Measurements from ENCODE around the gene SMARCC1. TPM values are rescaled to one million over a fixed set of nuclear protein-coding genes. Genes with fewer than 3 reads are reported as not detected.

The SMARCC1 gene
- total RNA-seq, 1 experiment from 2014 or later = 39.5 TPM

- DNase-seq (ENCODE audit: low read depth, low spot score) = no peak
- in situ Hi-C loops (cut with HindIII; ENCODE audit: low pct_unique_long_range_greater_than_20kb, low sequenced_read_pairs) = no loop called here
Observed at GRCh38 chr3:47554335-47554734, 227.4 kb downstream of the SMARCC1 start.

GRCh38 chr3:47553407-47553806, 228.3 kb downstream of the SMARCC1 start:
- in situ Hi-C loops (cut with HindIII; ENCODE audit: low pct_unique_long_range_greater_than_20kb, low sequenced_read_pairs) = no loop called here
- DNase-seq (ENCODE audit: low read depth, low spot score) = no peak

- in situ Hi-C loops (cut with HindIII; ENCODE audit: low pct_unique_long_range_greater_than_20kb, low sequenced_read_pairs) = no loop called here
- no peak for DNase-seq (ENCODE audit: low read depth, low spot score)
Observed at GRCh38 chr3:47542471-47543173, 239.1 kb downstream of the SMARCC1 start.

DNA sequence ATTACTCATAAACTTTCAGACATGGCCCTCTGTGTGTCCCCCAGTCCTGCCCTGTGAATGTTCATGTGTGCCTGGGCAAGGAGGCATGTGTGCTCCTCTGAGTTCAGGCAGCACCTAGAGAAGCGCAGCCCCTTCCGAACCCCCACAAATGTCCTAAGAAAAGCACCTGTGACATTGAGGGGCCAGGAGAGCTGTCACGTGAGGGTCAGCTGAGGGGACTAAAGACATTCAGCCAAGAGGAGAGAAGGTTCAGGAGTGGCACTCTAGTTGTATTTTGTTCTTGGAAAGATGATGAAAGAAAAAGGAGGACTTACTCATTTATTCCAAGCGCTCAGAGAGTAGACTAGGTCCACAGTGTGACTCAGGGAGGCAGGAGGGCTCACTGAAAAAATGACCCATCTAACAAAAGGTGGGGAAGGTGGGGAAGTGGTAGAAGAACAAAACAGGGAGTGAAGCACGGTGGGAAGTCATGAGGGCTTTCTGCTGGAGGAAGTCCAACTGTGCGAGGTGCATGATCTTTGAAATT, 240.0 kb downstream of the SMARCC1 start:
- no peak for DNase-seq (ENCODE audit: low read depth, low spot score)
- in situ Hi-C loops (cut with HindIII; ENCODE audit: low pct_unique_long_range_greater_than_20kb, low sequenced_read_pairs) = no loop called here

DNA sequence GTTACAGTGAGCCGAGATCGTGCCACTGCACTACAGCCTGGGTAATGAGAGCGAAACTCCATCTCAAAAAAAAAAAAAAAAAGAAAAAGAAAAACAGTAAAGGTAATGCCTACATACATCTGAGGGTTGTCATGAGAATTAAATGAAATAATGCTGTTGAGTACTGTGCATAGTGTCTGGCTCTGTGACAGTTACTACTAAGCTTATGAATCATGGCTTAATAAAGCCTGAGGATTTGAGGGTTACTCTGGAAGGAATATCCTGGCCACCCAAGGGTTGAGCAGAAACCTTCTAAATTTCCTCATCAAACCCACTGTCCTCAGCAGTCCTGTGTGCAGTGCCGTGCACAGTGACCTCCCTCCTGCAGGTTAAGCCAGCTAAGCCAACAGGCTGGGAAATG, 241.4 kb downstream of the SMARCC1 start:
- in situ Hi-C loops (cut with HindIII; ENCODE audit: low pct_unique_long_range_greater_than_20kb, low sequenced_read_pairs) = no loop called here
- DNase-seq (ENCODE audit: low read depth, low spot score) = no peak

GRCh38 chr3:47536967-47537366, 244.7 kb downstream of the SMARCC1 start:
- in situ Hi-C loops (cut with HindIII; ENCODE audit: low pct_unique_long_range_greater_than_20kb, low sequenced_read_pairs) = no loop called here
- no peak for DNase-seq (ENCODE audit: low read depth, low spot score)

DNA sequence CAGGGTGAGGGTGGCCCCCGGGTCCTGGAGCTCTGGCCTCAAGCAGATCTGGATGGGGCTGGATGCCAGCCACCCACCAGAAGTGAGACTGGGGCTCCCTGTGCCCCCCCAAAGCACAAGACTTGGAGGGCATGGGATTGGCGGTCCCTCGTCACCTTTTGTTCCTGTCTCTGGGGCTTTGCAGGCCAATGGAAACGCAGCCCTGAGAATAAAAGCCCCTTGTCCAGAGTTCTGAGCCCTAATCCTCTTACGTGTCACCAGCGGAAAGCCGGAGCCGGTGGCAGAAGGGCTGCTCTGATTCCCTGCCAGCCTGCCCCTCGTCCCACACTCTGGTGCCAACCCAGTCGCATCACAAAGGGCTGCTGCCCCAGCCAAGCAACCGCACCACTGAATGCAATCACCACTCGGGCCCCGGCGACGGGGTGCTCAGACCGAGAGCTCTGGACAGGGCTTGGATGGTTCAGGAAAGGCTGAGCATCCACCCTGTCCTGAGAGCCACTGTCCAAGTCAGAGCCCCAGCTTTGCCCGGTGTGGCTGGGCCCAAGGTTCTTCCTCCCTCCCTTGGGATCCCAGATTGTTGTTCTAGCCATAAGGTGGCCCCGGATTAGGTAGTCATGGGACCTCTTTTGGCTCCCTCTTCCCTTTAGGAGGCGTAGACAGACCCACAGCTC, 245.3 kb downstream of the SMARCC1 start:
- no peak for DNase-seq (ENCODE audit: low read depth, low spot score)
- in situ Hi-C loops (cut with HindIII; ENCODE audit: low pct_unique_long_range_greater_than_20kb, low sequenced_read_pairs) = no loop called here

Small RNAs within 50 kb of the gene (small RNA-seq; reads per million reads assigned to genes)
- 0 reads per million in 2 experiments for gene RF02271
- 0 reads per million in 2 experiments for gene RN7SL870P

Other genes with a start within 250 kb of the SMARCC1 start
- 3.8 and 4.3 TPM in 2 replicates for gene CSPG5, start 203.0 kb downstream of the SMARCC1 start, total RNA-seq (2014; rRNA removed; shearing (Covaris generic))
- 96.6 and 100 TPM in 2 replicates for gene DHX30, start 21.2 kb upstream of the SMARCC1 start, total RNA-seq (2014; rRNA removed; shearing (Covaris generic))
- 55.3 and 61.9 TPM in 2 replicates for gene MAP4, start 234.5 kb upstream of the SMARCC1 start, total RNA-seq (2014; rRNA removed; shearing (Covaris generic))